ENCODE data around the gene HS6ST2. TPM values are rescaled to one million over a fixed set of nuclear protein-coding genes. Genes with fewer than 3 reads are reported as not detected.

The HS6ST2 gene
- total and polyA plus RNA-seq, 9 of the 15 experiments (the other 6 are each of a cell fraction or from before 2014, with no cell fraction given), result not detected

GRCh38 chrX:132615391-132616131, 342.9 kb downstream of the HS6ST2 start (continued):
- no peak for TF ChIP-seq RERE (CRISPR knock-in tag; IDR thresholded peaks at IDR 0.05; ENCODE audit: borderline replicate concordance)
- no peak for TF ChIP-seq ZNF239 (CRISPR knock-in tag; IDR thresholded peaks at IDR 0.05)

GRCh38 chrX:132614297-132614696, 344.1 kb downstream of the HS6ST2 start:
- in situ Hi-C loops (cut with MboI) (loop anchor here (25.0 kb wide), 2 partner anchors 327 to 527 kb away; no protein-coding TSS in a partner anchor), intact Hi-C loops (cut with micrococcal nuclease) (loop anchor here (2.0 kb wide), 3 partner anchors 321 to 521 kb away; no protein-coding TSS in a partner anchor)
- H2AFZ ChIP-seq (ENCODE audit: low read depth, low read length), result no peak overlapping the region
- TF ChIP-seq CTCF (IDR thresholded peaks at IDR 0.05 in 2 of 3, conservative IDR thresholded peaks at IDR 0.05 in 1 of 3; ENCODE audit: insufficient read depth in 2 of 3, low read depth in 1 of 3, low read length in 3 of 3), result peak in 1 of 3 experiments; percentile 31; a peak in 3 of 6 replicates
- TF ChIP-seq DIDO1 (tag; IDR thresholded peaks at IDR 0.05; ENCODE audit: low read depth), result no peak
- TF ChIP-seq RAD21 (CRISPR knock-in tag; conservative IDR thresholded peaks at IDR 0.05 in 1 of 2, IDR thresholded peaks at IDR 0.05 in 1 of 2), result peak; percentile 10 to 30; a peak in 2 of 4 replicates
- H3K4me3 ChIP-seq, result no peak overlapping the region
- no peaks in the 10 kb centered on the region for H3K79me2 ChIP-seq (ENCODE audit: control insufficient read depth, insufficient read depth, low read length)
- no peak for FAIRE-seq
- H3K9ac ChIP-seq (ENCODE audit: insufficient read depth in 1 of 2, low read depth in 2 of 2, low read length in 2 of 2), result no peak overlapping the region
- H3K27me3 ChIP-seq (ENCODE audit: control insufficient read depth in 2 of 2, insufficient read depth in 2 of 2, low read length in 2 of 2), result no peaks in the 10 kb centered on the region
- 13% methylated on average over 1 of the region's 6 CpGs for WGBS (ENCODE audit: insufficient coverage, low coverage, missing lambda C conversion rate)
- no peaks in the 10 kb centered on the region for H3K9me1 ChIP-seq (ENCODE audit: control insufficient read depth, insufficient read depth, low read length)
- H3K4me2 ChIP-seq (ENCODE audit: insufficient read depth, low read length), result no peak overlapping the region
- no TSS peak for BruUV-seq (replicated peaks)
- H3K4me1 ChIP-seq (replicated peaks in 1 of 2; ENCODE audit: control insufficient read depth in 2 of 2, insufficient read depth in 2 of 2, low read length in 2 of 2), result no peaks in the 10 kb centered on the region
- no peaks in the 10 kb centered on the region for H3K36me3 ChIP-seq (ENCODE audit: control insufficient read depth, insufficient read depth, low read length)
- no peaks in the 10 kb centered on the region for H3K9me3 ChIP-seq (replicated peaks; ENCODE audit: control insufficient read depth, insufficient read depth, low read depth, low read length)
- ChIA-PET CTCF (ENCODE audit: low intra/inter-chr PET ratio) (interaction anchor here (1.2 to 1.8 kb wide), 2 partner anchors 388 to 598 kb away, joined by 3 to 6 read pairs; no protein-coding TSS in a partner anchor), POLR2A (no interaction called here)
- DNase-seq (ENCODE audit: extremely low read depth in 1 of 4, low spot score in 3 of 4), result peak in 1 of 4 experiments; percentile 3
- no peak for ATAC-seq
- H4K20me1 ChIP-seq (replicated peaks; ENCODE audit: control insufficient read depth, insufficient read depth, low read length), result no peaks in the 10 kb centered on the region
- H3K27ac ChIP-seq (ENCODE audit: extremely low read depth, low read depth, low read length), result no peak overlapping the region

All from K562 (cell line).